ENCODE results near the gene DNAJC4.

The DNAJC4 gene

DNA sequence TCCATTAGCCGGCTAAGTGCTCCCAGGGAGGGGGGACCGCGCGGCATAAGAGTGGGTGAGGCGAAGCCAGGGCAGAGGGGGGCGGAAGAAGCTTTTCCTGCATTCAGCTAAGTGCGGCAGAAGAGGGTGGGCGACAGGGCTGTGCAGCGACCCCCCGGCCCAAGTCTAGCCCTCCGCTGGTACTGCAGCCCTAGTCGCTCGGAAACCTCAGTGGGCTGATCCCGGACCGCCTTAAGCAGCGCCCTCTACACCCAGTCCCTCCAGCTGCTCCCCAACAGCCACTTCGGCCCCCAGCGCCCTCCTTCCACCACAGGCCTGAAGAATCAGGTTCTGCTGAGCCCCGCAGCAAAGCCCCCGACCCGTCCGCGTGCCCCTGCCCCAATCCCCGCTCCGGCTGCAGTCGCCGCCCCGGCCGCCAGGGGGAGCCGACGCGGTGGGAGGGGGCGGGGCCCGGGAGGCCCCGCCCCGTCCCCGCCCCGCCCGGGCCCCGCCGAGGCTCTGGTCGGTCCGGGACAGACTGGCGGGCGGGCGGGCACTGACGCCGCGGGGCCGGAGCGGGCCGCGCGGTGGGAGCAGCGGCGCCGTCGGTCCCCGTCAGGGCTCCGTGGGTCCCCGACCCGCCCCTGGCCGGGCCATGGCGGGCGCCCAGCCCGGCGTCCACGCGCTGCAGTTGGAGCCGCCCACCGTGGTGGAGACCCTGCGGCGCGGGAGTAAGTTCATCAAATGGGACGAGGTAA, 20.8 kb downstream of the DNAJC4 start, which contains the start of gene PLCB3:
Gene PLCB3 (plus strand): TSS at position 515 of the 737 bp plus-strand sequence. CDS start 120 bp downstream, at position 635.
- Histone ChIP-seq H3K9me3 (ENCODE audit: insufficient read depth, low read length) (no peaks in the 10 kb centered on the region), H3K27ac (ENCODE audit: low read depth, low read length) (peak within 1 kb of the TSS; percentile 21), H3K36me3 (ENCODE audit: low read length) (no peaks in the 10 kb centered on the region), H3K4me2 (ENCODE audit: low read depth, low read length, poor library complexity, severe bottlenecking) (peak within 1 kb of the TSS; percentile 97), H4K20me1 (ENCODE audit: low read depth, low read length) (no peaks in the 10 kb centered on the region), H3K9ac (ENCODE audit: low read length) (peak within 1 kb of the TSS; percentile 84), H3F3A (ENCODE audit: insufficient read depth) (peaks cover 14% of the 10 kb centered on the region; the same call in 1 of the 2 replicates), H3K79me2 (ENCODE audit: insufficient read depth, low read length) (peaks cover 9% of the 10 kb centered on the region; the same call in 1 of the 2 replicates), H3K4me3 (ENCODE audit: insufficient read depth, low read length, poor library complexity, severe bottlenecking) (peak within 1 kb of the TSS; percentile 88), H2AFZ (ENCODE audit: low read depth, low read length, severe bottlenecking) (peak within 1 kb of the TSS; percentile 86), H3K9me2 (replicated peaks; ENCODE audit: insufficient read depth, low read length) (no peaks in the 10 kb centered on the region), H3K27me3 (ENCODE audit: low read length) (no peaks in the 10 kb centered on the region)
- TF ChIP-seq, protein P1, sequence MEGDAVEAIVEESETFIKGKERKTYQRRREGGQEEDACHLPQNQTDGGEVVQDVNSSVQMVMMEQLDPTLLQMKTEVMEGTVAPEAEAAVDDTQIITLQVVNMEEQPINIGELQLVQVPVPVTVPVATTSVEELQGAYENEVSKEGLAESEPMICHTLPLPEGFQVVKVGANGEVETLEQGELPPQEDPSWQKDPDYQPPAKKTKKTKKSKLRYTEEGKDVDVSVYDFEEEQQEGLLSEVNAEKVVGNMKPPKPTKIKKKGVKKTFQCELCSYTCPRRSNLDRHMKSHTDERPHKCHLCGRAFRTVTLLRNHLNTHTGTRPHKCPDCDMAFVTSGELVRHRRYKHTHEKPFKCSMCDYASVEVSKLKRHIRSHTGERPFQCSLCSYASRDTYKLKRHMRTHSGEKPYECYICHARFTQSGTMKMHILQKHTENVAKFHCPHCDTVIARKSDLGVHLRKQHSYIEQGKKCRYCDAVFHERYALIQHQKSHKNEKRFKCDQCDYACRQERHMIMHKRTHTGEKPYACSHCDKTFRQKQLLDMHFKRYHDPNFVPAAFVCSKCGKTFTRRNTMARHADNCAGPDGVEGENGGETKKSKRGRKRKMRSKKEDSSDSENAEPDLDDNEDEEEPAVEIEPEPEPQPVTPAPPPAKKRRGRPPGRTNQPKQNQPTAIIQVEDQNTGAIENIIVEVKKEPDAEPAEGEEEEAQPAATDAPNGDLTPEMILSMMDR (IDR thresholded peaks at IDR 0.05; ENCODE audit: insufficient read depth, low read length, poor library complexity, severe bottlenecking): peak; percentile 59
- no peak for TF ChIP-seq EZH2phosphoT487 (conservative IDR thresholded peaks at IDR 0.05; ENCODE audit: low read length)

DNA sequence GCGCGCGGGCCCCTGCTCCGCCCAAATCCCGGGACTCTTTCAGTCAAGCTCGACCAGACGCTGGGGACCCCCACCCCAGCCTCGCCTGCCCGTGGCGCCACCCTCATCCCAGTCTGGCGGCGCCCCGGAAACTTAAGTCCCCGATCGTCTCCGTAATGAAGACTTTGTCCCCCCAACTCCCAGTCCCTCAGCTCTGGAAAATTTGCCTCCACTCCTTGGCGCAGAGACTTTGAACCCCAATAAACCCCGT, 21.3 kb downstream of the DNAJC4 start:
- peak overlapping the region; percentile 84 for H3K9ac ChIP-seq (ENCODE audit: low read length)
- no peak for TF ChIP-seq EZH2phosphoT487 (conservative IDR thresholded peaks at IDR 0.05; ENCODE audit: low read length)
- no peaks in the 10 kb centered on the region for H4K20me1 ChIP-seq (ENCODE audit: low read depth, low read length)
- no peaks in the 10 kb centered on the region for H3K9me3 ChIP-seq (ENCODE audit: insufficient read depth, low read length)
- peak overlapping the region; percentile 88 for H3K4me3 ChIP-seq (ENCODE audit: insufficient read depth, low read length, poor library complexity, severe bottlenecking)
- peak overlapping the region; percentile 97 for H3K4me2 ChIP-seq (ENCODE audit: low read depth, low read length, poor library complexity, severe bottlenecking)
- H3K27ac ChIP-seq (ENCODE audit: low read depth, low read length): peak overlapping the region; percentile 21; the same call in 1 of the 2 replicates
- H3K79me2 ChIP-seq (ENCODE audit: insufficient read depth, low read length): peaks cover 9% of the 10 kb centered on the region; the same call in 1 of the 2 replicates
- H3K27me3 ChIP-seq (ENCODE audit: low read length): no peaks in the 10 kb centered on the region
- peaks cover 14% of the 10 kb centered on the region; the same call in 1 of the 2 replicates for H3F3A ChIP-seq (ENCODE audit: insufficient read depth)
- no peaks in the 10 kb centered on the region for H3K36me3 ChIP-seq (ENCODE audit: low read length)
- H2AFZ ChIP-seq (ENCODE audit: low read depth, low read length, severe bottlenecking): peak overlapping the region; percentile 86
- H3K9me2 ChIP-seq (replicated peaks; ENCODE audit: insufficient read depth, low read length): no peaks in the 10 kb centered on the region

DNA sequence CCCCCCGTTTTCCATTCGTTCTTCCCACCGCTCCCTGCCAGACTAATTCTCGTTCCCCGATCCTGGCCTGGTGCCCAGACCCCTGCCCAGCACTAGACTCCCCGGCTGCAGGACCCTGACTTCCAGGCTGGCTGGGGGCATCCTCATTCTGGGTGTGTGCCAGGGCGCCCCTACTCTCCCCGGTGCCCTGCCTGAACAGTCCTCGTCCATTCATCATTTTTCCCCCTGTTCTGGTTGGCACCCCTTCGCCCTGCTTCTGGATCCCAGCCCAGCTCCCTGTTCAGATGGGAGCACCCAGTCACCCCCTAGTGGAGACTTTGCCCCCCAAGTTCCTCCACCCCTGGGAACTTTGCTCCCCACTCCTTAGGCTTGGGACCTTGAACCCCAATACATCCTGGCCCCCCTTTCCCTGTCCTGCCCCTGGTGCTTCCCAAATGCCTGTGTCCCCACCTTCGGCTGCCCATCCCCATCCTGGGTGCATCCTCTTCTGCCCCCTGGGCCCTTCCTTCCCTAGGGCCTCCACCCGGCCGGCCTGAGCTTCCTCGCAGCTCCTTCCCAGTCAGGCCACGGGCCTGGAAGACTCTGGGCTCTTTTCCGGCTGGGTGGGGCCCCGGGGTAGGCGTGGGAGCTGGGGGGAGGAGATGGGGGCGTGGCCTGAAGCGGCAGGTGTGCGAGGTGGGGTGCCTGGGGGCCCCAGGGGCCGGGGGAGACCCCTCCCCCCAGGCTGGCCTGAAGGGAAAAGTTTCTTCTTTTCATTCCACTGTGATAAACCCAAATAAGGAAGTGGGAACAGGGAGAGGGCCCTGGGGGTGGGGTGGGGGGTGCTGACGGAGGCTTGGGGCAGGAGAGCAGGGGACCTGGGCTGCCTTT, 21.9 kb downstream of the DNAJC4 start:
- Histone ChIP-seq H3K27ac (ENCODE audit: low read depth, low read length) (peak overlapping the region; percentile 21), H3K79me2 (ENCODE audit: insufficient read depth, low read length) (peaks cover 9% of the 10 kb centered on the region; the same call in 1 of the 2 replicates), H3K36me3 (ENCODE audit: low read length) (no peaks in the 10 kb centered on the region), H3K4me2 (ENCODE audit: low read depth, low read length, poor library complexity, severe bottlenecking) (peak overlapping the region; percentile 97), H2AFZ (ENCODE audit: low read depth, low read length, severe bottlenecking) (peak overlapping the region; percentile 86), H3K9me2 (replicated peaks; ENCODE audit: insufficient read depth, low read length) (no peaks in the 10 kb centered on the region), H3K9me3 (ENCODE audit: insufficient read depth, low read length) (no peaks in the 10 kb centered on the region), H3K4me3 (ENCODE audit: insufficient read depth, low read length, poor library complexity, severe bottlenecking) (peak overlapping the region; percentile 88), H4K20me1 (ENCODE audit: low read depth, low read length) (no peaks in the 10 kb centered on the region), H3K27me3 (ENCODE audit: low read length) (no peaks in the 10 kb centered on the region), H3F3A (ENCODE audit: insufficient read depth) (peaks cover 11% of the 10 kb centered on the region; the same call in 1 of the 2 replicates), H3K9ac (ENCODE audit: low read length) (peak overlapping the region; percentile 84)
- no peak for TF ChIP-seq EZH2phosphoT487 (conservative IDR thresholded peaks at IDR 0.05; ENCODE audit: low read length)
- TF ChIP-seq, protein P1 (IDR thresholded peaks at IDR 0.05; ENCODE audit: insufficient read depth, low read length, poor library complexity, severe bottlenecking): peak; percentile 38

Measured in SU-DHL-6 (cell line).